Osteoblast (primary cell): Measurements from ENCODE around the gene STX16. TPM values are rescaled to one million over a fixed set of nuclear protein-coding genes. Genes with fewer than 3 reads are reported as not detected.

Experiments
- DNase-seq: peaks from one replicate; pipeline ENCODE4 v3.0.0; 2011; ENCODE audit warnings: low spot score, mixed read lengths; ENCODE audit not compliant: insufficient read length; ENCODE audit errors: missing footprints
- H2AFZ ChIP-seq: 2 replicates; pipeline ENCODE4 v1.6.0; 2011; ENCODE audit warnings: mild to moderate bottlenecking, low read length
- H3K27ac ChIP-seq: 2 replicates; pipeline ENCODE4 v1.5.1; 2011; ENCODE audit warnings: mild to moderate bottlenecking, low read depth, low read length, moderate library complexity
- H3K27me3 ChIP-seq: 2 replicates; pipeline ENCODE4 v1.6.0; 2012; ENCODE audit warnings: mild to moderate bottlenecking, control low read depth, inconsistent platforms, low read length, moderate library complexity; ENCODE audit not compliant: insufficient read depth
- H3K36me3 ChIP-seq: 2 replicates; pipeline ENCODE4 v1.5.1; 2011; ENCODE audit warnings: mild to moderate bottlenecking, low read length, control low read depth, moderate library complexity; ENCODE audit not compliant: insufficient read depth
- H3K4me1 ChIP-seq: 2 replicates; pipeline ENCODE4 v1.5.1; 2011; ENCODE audit warnings: mild to moderate bottlenecking, low read length, control low read depth, moderate library complexity; ENCODE audit not compliant: insufficient read depth
- H3K4me2 ChIP-seq: 2 replicates; pipeline ENCODE4 v1.6.0; 2011; ENCODE audit warnings: mild to moderate bottlenecking, low read length; ENCODE audit not compliant: insufficient read depth
- H3K4me3 ChIP-seq: fragments of 200-600 bp; sonication (generic); 3 replicates; pipeline ENCODE4 v1.5.1; 2012; ENCODE audit warnings: mild to moderate bottlenecking, low read length, inconsistent platforms; ENCODE audit not compliant: insufficient read depth
- H3K79me2 ChIP-seq: 2 replicates; pipeline ENCODE4 v1.6.0; 2012; ENCODE audit warnings: mild to moderate bottlenecking, low read length, control low read depth, inconsistent platforms; ENCODE audit not compliant: insufficient read depth
- H3K9me3 ChIP-seq: 2 replicates; pipeline ENCODE4 v1.5.1; 2011; ENCODE audit warnings: low read depth, low read length, control low read depth
- H4K20me1 ChIP-seq: 2 replicates; pipeline ENCODE4 v1.6.0; 2012; ENCODE audit warnings: mild to moderate bottlenecking, low read length, control low read depth; ENCODE audit not compliant: insufficient read depth
- CTCF ChIP-seq: IDR thresholded peaks from 2 replicates; pipeline ENCODE4 v1.5.1; 2011; ENCODE audit warnings: mild to moderate bottlenecking, low read depth, low read length, moderate library complexity; ENCODE audit errors: extremely low read depth
- total RNA-seq: library from RNA; depleted of rRNA; stranded (reverse); fragments of >200 nt; gene quantifications from 2 replicates; pipeline ENCODE4 v1.2.3, GENCODE V29; 2012

STX16 gene
- total RNA-seq, 1 donor, result 28.6 TPM

- Histone ChIP-seq H3K79me2 (no peaks in the 10 kb centered on the region), H3K27ac (no peak overlapping the region), H4K20me1 (no peaks in the 10 kb centered on the region), H3K4me3 (no peak overlapping the region), H3K36me3 (peaks cover 5% of the 10 kb centered on the region), H3K4me1 (peaks cover 20% of the 10 kb centered on the region), H2AFZ (no peak overlapping the region), H3K27me3 (no peaks in the 10 kb centered on the region), H3K9me3 (no peaks in the 10 kb centered on the region), H3K4me2 (no peak overlapping the region)
- no peak for DNase-seq
- TF ChIP-seq CTCF, result no peak
These were observed 14.6 kb upstream of the STX16 start for GRCh38 chr20:58636396-58636982.

GRCh38 chr20:58636983-58637421 is 14.1 kb upstream of the STX16 start:
- H3K4me3 ChIP-seq, result no peak overlapping the region
- no peak overlapping the region for H3K4me2 ChIP-seq
- H3K9me3 ChIP-seq, result no peaks in the 10 kb centered on the region
- DNase-seq, result no peak
- H4K20me1 ChIP-seq, result no peaks in the 10 kb centered on the region
- peaks cover 20% of the 10 kb centered on the region for H3K4me1 ChIP-seq
- no peak overlapping the region for H3K27ac ChIP-seq
- no peak overlapping the region for H2AFZ ChIP-seq
- TF ChIP-seq CTCF, result peak; percentile 47
- no peaks in the 10 kb centered on the region for H3K27me3 ChIP-seq
- H3K36me3 ChIP-seq, result peaks cover 5% of the 10 kb centered on the region
- no peaks in the 10 kb centered on the region for H3K79me2 ChIP-seq

- DNase-seq, result no peak
- Histone ChIP-seq H3K79me2 (no peaks in the 10 kb centered on the region), H3K27me3 (no peaks in the 10 kb centered on the region), H3K4me2 (no peak overlapping the region), H3K27ac (no peak overlapping the region), H3K36me3 (peaks cover 2% of the 10 kb centered on the region), H3K9me3 (no peaks in the 10 kb centered on the region), H2AFZ (no peak overlapping the region), H3K4me3 (no peak overlapping the region), H4K20me1 (no peaks in the 10 kb centered on the region), H3K4me1 (peaks cover 20% of the 10 kb centered on the region)
- no peak for TF ChIP-seq CTCF
These were observed 13.4 kb upstream of the STX16 start for GRCh38 chr20:58637466-58638213.

- TF ChIP-seq CTCF, result no peak
- no peaks in the 10 kb centered on the region for H3K79me2 ChIP-seq
- no peak overlapping the region for H3K4me2 ChIP-seq
- H3K27me3 ChIP-seq, result no peaks in the 10 kb centered on the region
- H3K4me3 ChIP-seq, result no peak overlapping the region
- H3K36me3 ChIP-seq, result no peaks in the 10 kb centered on the region
- no peak for DNase-seq
- no peak overlapping the region for H3K27ac ChIP-seq
- no peaks in the 10 kb centered on the region for H3K9me3 ChIP-seq
- H4K20me1 ChIP-seq, result no peaks in the 10 kb centered on the region
- peaks cover 20% of the 10 kb centered on the region for H3K4me1 ChIP-seq
- no peak overlapping the region for H2AFZ ChIP-seq
These were observed 12.5 kb upstream of the STX16 start for GRCh38 chr20:58638467-58639181.
